Mesendoderm (in vitro differentiated cells): ENCODE results near the gene C9orf78. TPM values are rescaled to one million over a fixed set of nuclear protein-coding genes. Genes with fewer than 3 reads are reported as not detected.

Experiments
- DNase-seq: peaks from one replicate; pipeline ENCODE4 v3.0.0; 2013
- H2AK5ac ChIP-seq: 2 replicates; pipeline ENCODE4 v1.6.1; 2013; ENCODE audit warnings: low read length, inconsistent platforms
- H2BK120ac ChIP-seq: 2 replicates; pipeline ENCODE4 v1.6.1; 2013; ENCODE audit warnings: low read depth, mild to moderate bottlenecking, low read length, moderate library complexity, mixed read lengths
- H2BK15ac ChIP-seq: replicated peaks from 2 replicates; pipeline ENCODE4 v1.6.1; 2013; ENCODE audit warnings: low read depth, mild to moderate bottlenecking, moderate library complexity
- H2BK5ac ChIP-seq: 2 replicates; pipeline ENCODE4 v1.6.1; 2013; ENCODE audit warnings: low read length, inconsistent platforms
- H3K18ac ChIP-seq: 2 replicates; pipeline ENCODE4 v1.6.1; 2013; ENCODE audit warnings: mild to moderate bottlenecking, low read length, mixed read lengths
- H3K23ac ChIP-seq: one replicate; pipeline ENCODE4 v1.6.1; 2013; ENCODE audit warnings: low read length
- H3K27ac ChIP-seq: 2 replicates; pipeline ENCODE4 v1.5.1; 2013; ENCODE audit warnings: low read depth, mild to moderate bottlenecking, inconsistent platforms, low read length, moderate library complexity
- H3K27me3 ChIP-seq: 2 replicates; pipeline ENCODE4 v1.6.1; 2013; ENCODE audit warnings: low read length, control low read depth, mild to moderate bottlenecking, inconsistent platforms; ENCODE audit not compliant: insufficient read depth, poor library complexity
- H3K36me3 ChIP-seq: 2 replicates; pipeline ENCODE4 v1.6.1; 2013; ENCODE audit warnings: low read length, inconsistent platforms; ENCODE audit not compliant: control insufficient read depth, insufficient read depth
- H3K4ac ChIP-seq: one replicate; pipeline ENCODE4 v1.6.1; 2013; ENCODE audit warnings: low read depth, mild to moderate bottlenecking, low read length, moderate library complexity
- H3K4me1 ChIP-seq: 2 replicates; pipeline ENCODE4 v1.6.1; 2013; ENCODE audit warnings: low read depth, low read length, inconsistent platforms; ENCODE audit not compliant: control insufficient read depth
- H3K4me2 ChIP-seq: 2 replicates; pipeline ENCODE4 v1.6.1; 2013; ENCODE audit warnings: low read length
- H3K4me3 ChIP-seq: 2 replicates; pipeline ENCODE4 v1.5.1; 2013; ENCODE audit warnings: mild to moderate bottlenecking, low read length
- H3K56ac ChIP-seq: one replicate; pipeline ENCODE4 v1.6.1; 2013; ENCODE audit warnings: low read length
- H3K79me1 ChIP-seq: 2 replicates; pipeline ENCODE4 v1.6.1; 2013; ENCODE audit warnings: low read length, inconsistent platforms
- H3K79me2 ChIP-seq: 2 replicates; pipeline ENCODE4 v1.6.1; 2013; ENCODE audit warnings: mild to moderate bottlenecking, low read length; ENCODE audit not compliant: control insufficient read depth, insufficient read depth
- H3K9ac ChIP-seq: 2 replicates; pipeline ENCODE4 v1.6.1; 2013; ENCODE audit warnings: low read length, inconsistent platforms
- H4K5ac ChIP-seq: one replicate; pipeline ENCODE4 v1.6.1; 2013; ENCODE audit warnings: low read length
- H4K8ac ChIP-seq: one replicate; pipeline ENCODE4 v1.6.1; 2013; ENCODE audit warnings: low read depth, mild to moderate bottlenecking, control low read depth, low read length, moderate library complexity
- WGBS: extraction: QIAGEN DNeasy Blood & Tissue Kit; methylation state at CpG from one replicate; pipeline ENCODE4 v1.1.7; 2013; ENCODE audit warnings: low lambda C conversion rate, missing lambda C conversion rate; ENCODE audit not compliant: insufficient coverage; ENCODE audit errors: extremely low coverage; 5-methylcytosine and 5-hydroxymethylcytosine counted together
- polyA plus RNA-seq, 2 experiments: library from polyadenylated mRNA; stranded (reverse); fragments of 200-250 nt; gene quantifications; one replicate each; pipeline ENCODE4 v1.2.3, GENCODE V29; 2013

Gene C9orf78
- 49.3 TPM for polyA plus RNA-seq (2013, experiment 1 of 2)
- 48.3 TPM for polyA plus RNA-seq (2013, experiment 2 of 2)

GRCh38 chr9:129835128-129835859 lies at the start of gene C9orf78, which contains the start of gene USP20:
Gene C9orf78, minus strand, starts transcription at chr9:129835275. Its CDS starts 54 bp downstream, at chr9:129835221.
Gene USP20, plus strand, starts transcription at chr9:129835458. Its CDS starts 17,098 bp downstream, at chr9:129852556.
- H3K79me1 ChIP-seq = peaks cover 5% of the 10 kb centered on the region
- H3K4ac ChIP-seq = peak within 1 kb of the TSS; percentile 78
- H3K23ac ChIP-seq = peak within 1 kb of the TSS; percentile 80
- no CpG with 5 or more reads among the region's 81 CpGs for WGBS
- peaks cover 4% of the 10 kb centered on the region for H3K79me2 ChIP-seq
- peak within 1 kb of the TSS; percentile 20 for H3K27ac ChIP-seq
- H2BK15ac ChIP-seq = no peak within 1 kb of the TSS
- no peaks in the 10 kb centered on the region for H3K4me1 ChIP-seq
- no peak within 1 kb of the TSS for H2BK120ac ChIP-seq
- peak within 1 kb of the TSS; percentile 75 for H3K4me2 ChIP-seq
- H3K36me3 ChIP-seq = peaks cover 3% of the 10 kb centered on the region
- no peak within 1 kb of the TSS for H4K5ac ChIP-seq
- DNase-seq = peak; percentile 98
- H3K9ac ChIP-seq = peak within 1 kb of the TSS; percentile 80
- no peaks in the 10 kb centered on the region for H3K27me3 ChIP-seq
- H2AK5ac ChIP-seq = no peak within 1 kb of the TSS
- H3K56ac ChIP-seq = peak within 1 kb of the TSS; percentile 84
- no peak within 1 kb of the TSS for H2BK5ac ChIP-seq
- H4K8ac ChIP-seq = no peak within 1 kb of the TSS
- peak within 1 kb of the TSS; percentile 95 for H3K18ac ChIP-seq
- peak within 1 kb of the TSS; percentile 61 for H3K4me3 ChIP-seq

- Histone ChIP-seq H3K27me3 (no peaks in the 10 kb centered on the region), H4K5ac (no peak overlapping the region), H2BK15ac (no peak overlapping the region), H3K27ac (no peak overlapping the region), H3K36me3 (no peaks in the 10 kb centered on the region), H2BK5ac (no peak overlapping the region), H3K23ac (no peak overlapping the region), H3K4me2 (peak overlapping the region; percentile 23), H3K9ac (peak overlapping the region; percentile 23), H4K8ac (no peak overlapping the region), H3K4me3 (no peak overlapping the region), H3K4me1 (peaks cover 6% of the 10 kb centered on the region), H2BK120ac (no peak overlapping the region), H3K4ac (no peak overlapping the region), H3K18ac (no peak overlapping the region), H3K79me1 (no peaks in the 10 kb centered on the region), H3K79me2 (no peaks in the 10 kb centered on the region), H2AK5ac (no peak overlapping the region), H3K56ac (peak overlapping the region; percentile 69)
- peak; percentile 96 for DNase-seq
- no CpG with 5 or more reads among the region's 24 CpGs for WGBS
These were observed 49.3 kb upstream of the C9orf78 start for GRCh38 chr9:129884220-129885017.

GRCh38 chr9:129881547-129882324 lies 46.7 kb upstream of the C9orf78 start:
- no peak overlapping the region for H2AK5ac ChIP-seq
- no peak overlapping the region for H3K27ac ChIP-seq
- WGBS = no CpG with 5 or more reads among the region's 19 CpGs
- H3K4me1 ChIP-seq = peaks cover 6% of the 10 kb centered on the region
- no peak overlapping the region for H3K4me3 ChIP-seq
- H3K27me3 ChIP-seq = no peaks in the 10 kb centered on the region
- no peak overlapping the region for H4K5ac ChIP-seq
- no peak overlapping the region for H2BK5ac ChIP-seq
- no peak overlapping the region for H3K23ac ChIP-seq
- no peak for DNase-seq
- no peak overlapping the region for H2BK120ac ChIP-seq
- no peak overlapping the region for H3K4ac ChIP-seq
- H3K36me3 ChIP-seq = no peaks in the 10 kb centered on the region
- H3K4me2 ChIP-seq = no peak overlapping the region
- no peaks in the 10 kb centered on the region for H3K79me1 ChIP-seq
- no peak overlapping the region for H4K8ac ChIP-seq
- H3K18ac ChIP-seq = no peak overlapping the region
- no peak overlapping the region for H3K9ac ChIP-seq
- no peak overlapping the region for H3K56ac ChIP-seq
- H3K79me2 ChIP-seq = no peaks in the 10 kb centered on the region
- no peak overlapping the region for H2BK15ac ChIP-seq

- H3K79me2 ChIP-seq = no peaks in the 10 kb centered on the region
- H3K36me3 ChIP-seq = no peaks in the 10 kb centered on the region
- H3K27ac ChIP-seq = no peak overlapping the region
- H4K8ac ChIP-seq = no peak overlapping the region
- H3K4me3 ChIP-seq = no peak overlapping the region
- no CpG with 5 or more reads among the region's 28 CpGs for WGBS
- no peak for DNase-seq
- H3K56ac ChIP-seq = no peak overlapping the region
- H3K4me2 ChIP-seq = no peak overlapping the region
- peaks cover 4% of the 10 kb centered on the region for H3K4me1 ChIP-seq
- no peak overlapping the region for H3K23ac ChIP-seq
- no peaks in the 10 kb centered on the region for H3K79me1 ChIP-seq
- H3K27me3 ChIP-seq = no peaks in the 10 kb centered on the region
- H2BK5ac ChIP-seq = no peak overlapping the region
- no peak overlapping the region for H3K18ac ChIP-seq
- H3K9ac ChIP-seq = no peak overlapping the region
- no peak overlapping the region for H2BK120ac ChIP-seq
- no peak overlapping the region for H4K5ac ChIP-seq
- no peak overlapping the region for H2AK5ac ChIP-seq
- no peak overlapping the region for H2BK15ac ChIP-seq
- H3K4ac ChIP-seq = no peak overlapping the region
These were observed 45.8 kb upstream of the C9orf78 start for GRCh38 chr9:129880654-129881546.
